ENCODE results near the gene TMEM62. TPM values are rescaled to one million over a fixed set of nuclear protein-coding genes. Genes with fewer than 3 reads are reported as not detected.

The TMEM62 gene
- polyA plus RNA-seq, 2 of the 4 experiments (the other 2 are of a cell fraction) = 6.9 to 7.8 TPM

- peaks cover 17% of the 10 kb centered on the region; the same call in 2 of the 3 replicates for H3K4me1 ChIP-seq
- no peak overlapping the region for H3K4me3 ChIP-seq
- no peak for ATAC-seq
- H3K9me3 ChIP-seq = no peaks in the 10 kb centered on the region
- no peak overlapping the region for H3K27ac ChIP-seq
- POLR2A ChIA-PET = no interaction called here
- WGBS (ENCODE audit: missing lambda C conversion rate) = 84% methylated on average over 3 of the region's 3 CpGs
- CTCF ChIA-PET = no interaction called here
- H3K4me2 ChIP-seq = no peak overlapping the region
- FAIRE-seq = no peak
- TF ChIP-seq RAD21 (conservative IDR thresholded peaks at IDR 0.05 in 1 of 2, IDR thresholded peaks at IDR 0.05 in 1 of 2) (no peak), ZFP36 (IDR thresholded peaks at IDR 0.05; ENCODE audit: borderline replicate concordance, partially characterized antibody) (no peak), TFCP2L1 (CRISPR knock-in tag; IDR thresholded peaks at IDR 0.05) (no peak), NR3C1 (IDR thresholded peaks at IDR 0.05) (no peak), ELK1 (IDR thresholded peaks at IDR 0.05; ENCODE audit: low read depth, low read length) (no peak), USF2 (IDR thresholded peaks at IDR 0.05) (no peak), PHF8 (IDR thresholded peaks at IDR 0.05; ENCODE audit: borderline replicate concordance, low read depth) (no peak), HEYL (CRISPR knock-in tag; IDR thresholded peaks at IDR 0.05) (no peak), RCOR1 (IDR thresholded peaks at IDR 0.05; ENCODE audit: low read depth, low read length) (no peak), HOXB5 (CRISPR knock-in tag; IDR thresholded peaks at IDR 0.05) (no peak), POLR2AphosphoS2 (conservative IDR thresholded peaks at IDR 0.05; ENCODE audit: low read length) (no peak)
- DNase-seq (ENCODE audit: low read depth in 1 of 2, low spot score in 1 of 2) = no peak
These were observed 2.0 kb downstream of the TMEM62 start for GRCh38 chr15:43135351-43135750.

GRCh38 chr15:43143203-43143941 lies 10.0 kb downstream of the TMEM62 start:
- ChIA-PET CTCF (no interaction called here), POLR2A (no interaction called here)
- DNase-seq (ENCODE audit: low read depth in 1 of 2, low spot score in 1 of 2) (no peak), ATAC-seq (no peak), FAIRE-seq (no peak)
- H3K4me3 ChIP-seq = no peak overlapping the region
- WGBS (ENCODE audit: missing lambda C conversion rate) = 82% methylated on average over 4 of the region's 4 CpGs
- H3K27ac ChIP-seq = no peak overlapping the region
- H3K4me2 ChIP-seq = no peak overlapping the region
- H3K4me1 ChIP-seq = no peaks in the 10 kb centered on the region
- no peaks in the 10 kb centered on the region for H3K9me3 ChIP-seq
- TF ChIP-seq HOXA7 (CRISPR knock-in tag; IDR thresholded peaks at IDR 0.05) (no peak), RNF2 (IDR thresholded peaks at IDR 0.05; ENCODE audit: borderline replicate concordance, low read depth) (no peak), EHF (CRISPR knock-in tag; IDR thresholded peaks at IDR 0.05) (no peak), POLR2A (IDR thresholded peaks at IDR 0.05; ENCODE audit: low read length) (no peak), PHF8 (IDR thresholded peaks at IDR 0.05; ENCODE audit: borderline replicate concordance, low read depth) (no peak), TFCP2L1 (CRISPR knock-in tag; IDR thresholded peaks at IDR 0.05) (no peak), CHD2 (IDR thresholded peaks at IDR 0.05; ENCODE audit: low read length, partially characterized antibody) (no peak), HEYL (CRISPR knock-in tag; IDR thresholded peaks at IDR 0.05) (no peak), NR3C1 (IDR thresholded peaks at IDR 0.05) (no peak), JUN (IDR thresholded peaks at IDR 0.05) (no peak), MYC (IDR thresholded peaks at IDR 0.05; ENCODE audit: borderline replicate concordance, low read length) (no peak), EHMT2 (IDR thresholded peaks at IDR 0.05; ENCODE audit: low read depth) (no peak), SREBF2 (IDR thresholded peaks at IDR 0.05) (no peak), HOXB13 (CRISPR knock-in tag; IDR thresholded peaks at IDR 0.05; ENCODE audit: low read depth) (no peak), SMC3 (IDR thresholded peaks at IDR 0.05) (no peak), KDM5A (IDR thresholded peaks at IDR 0.05) (no peak), HOXB5 (CRISPR knock-in tag; IDR thresholded peaks at IDR 0.05) (no peak), BCL3 (IDR thresholded peaks at IDR 0.05) (no peak), RARB (CRISPR knock-in tag; IDR thresholded peaks at IDR 0.05) (no peak)
